Inflammatory macrophage treated with lipopolysaccharide for 4 hours (primary cell): ENCODE results near the gene PLPP6.
"Not testable (repeated sequence)": the region's sequence is repeated elsewhere in the genome, so short reads cannot be mapped to it uniquely, and the experiment has no call there.

Experiments
- DNase-seq: peaks from one replicate; pipeline ENCODE4 v3.0.0-alpha.2; 2020

Gene PLPP6

DNA sequence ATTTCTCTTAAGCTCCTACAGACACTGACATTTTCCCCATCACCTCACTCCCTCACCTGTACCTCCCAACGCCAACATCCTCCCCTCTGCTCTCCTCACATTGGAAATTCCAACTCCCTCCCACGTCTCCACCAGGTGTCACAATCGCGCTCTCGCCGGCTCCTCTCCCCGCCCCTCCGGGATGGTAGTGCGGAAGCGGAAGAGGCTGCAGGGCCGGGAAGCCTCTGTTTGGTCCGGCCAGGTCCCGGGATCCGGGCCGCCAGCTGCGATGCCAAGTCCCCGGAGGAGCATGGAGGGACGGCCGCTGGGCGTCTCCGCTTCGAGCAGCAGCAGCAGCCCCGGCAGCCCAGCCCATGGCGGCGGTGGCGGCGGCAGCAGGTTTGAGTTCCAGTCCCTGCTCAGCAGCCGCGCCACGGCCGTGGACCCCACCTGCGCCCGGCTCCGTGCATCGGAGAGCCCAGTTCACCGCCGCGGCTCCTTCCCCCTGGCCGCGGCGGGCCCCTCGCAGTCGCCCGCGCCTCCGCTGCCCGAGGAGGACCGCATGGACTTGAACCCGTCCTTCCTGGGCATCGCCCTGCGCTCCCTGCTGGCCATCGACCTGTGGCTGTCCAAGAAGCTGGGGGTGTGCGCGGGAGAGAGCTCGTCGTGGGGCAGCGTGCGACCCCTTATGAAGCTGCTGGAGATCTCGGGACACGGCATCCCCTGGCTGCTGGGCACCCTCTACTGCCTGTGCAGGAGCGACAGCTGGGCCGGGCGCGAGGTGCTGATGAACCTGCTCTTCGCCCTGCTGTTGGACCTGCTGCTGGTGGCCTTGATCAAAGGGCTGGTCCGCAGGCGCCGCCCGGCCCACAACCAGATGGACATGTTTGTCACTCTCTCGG is at the start of gene PLPP6:
Gene PLPP6 (plus strand): TSS at position 187 of the 881 bp plus-strand sequence. CDS start 82 bp downstream, at position 269.
- peak; percentile 85 for DNase-seq

DNA sequence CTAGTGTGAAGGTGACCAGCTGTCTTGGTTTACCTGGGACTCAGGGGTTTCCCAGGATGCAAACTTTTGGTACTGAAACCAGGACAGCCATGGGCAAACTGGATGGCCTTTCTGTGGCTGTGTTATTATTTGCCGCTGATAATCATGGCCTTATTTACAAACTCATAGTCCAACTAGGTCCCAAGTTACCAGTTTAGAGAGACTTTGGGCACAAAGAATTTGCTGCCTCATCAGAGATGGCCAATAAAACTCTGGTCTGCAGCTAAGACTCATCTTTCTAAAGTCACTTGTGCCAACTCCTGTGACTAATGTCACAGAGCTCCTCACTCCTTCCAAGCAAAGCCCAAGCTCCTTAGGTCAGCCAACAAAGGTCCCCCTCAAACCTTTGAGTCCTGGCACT is 47.5 kb upstream of the PLPP6 start:
- no peak for DNase-seq

GRCh38 chr9:4615251-4615650 is 46.8 kb upstream of the PLPP6 start:
- DNase-seq, result no peak

GRCh38 chr9:4615778-4616177 is 46.3 kb upstream of the PLPP6 start:
- no peak for DNase-seq

GRCh38 chr9:4617752-4618151 is 44.3 kb upstream of the PLPP6 start:
- DNase-seq, result no peak

- peak; percentile 30 for DNase-seq
Measured at GRCh38 chr9:4618700-4619099, 43.4 kb upstream of the PLPP6 start.

DNA sequence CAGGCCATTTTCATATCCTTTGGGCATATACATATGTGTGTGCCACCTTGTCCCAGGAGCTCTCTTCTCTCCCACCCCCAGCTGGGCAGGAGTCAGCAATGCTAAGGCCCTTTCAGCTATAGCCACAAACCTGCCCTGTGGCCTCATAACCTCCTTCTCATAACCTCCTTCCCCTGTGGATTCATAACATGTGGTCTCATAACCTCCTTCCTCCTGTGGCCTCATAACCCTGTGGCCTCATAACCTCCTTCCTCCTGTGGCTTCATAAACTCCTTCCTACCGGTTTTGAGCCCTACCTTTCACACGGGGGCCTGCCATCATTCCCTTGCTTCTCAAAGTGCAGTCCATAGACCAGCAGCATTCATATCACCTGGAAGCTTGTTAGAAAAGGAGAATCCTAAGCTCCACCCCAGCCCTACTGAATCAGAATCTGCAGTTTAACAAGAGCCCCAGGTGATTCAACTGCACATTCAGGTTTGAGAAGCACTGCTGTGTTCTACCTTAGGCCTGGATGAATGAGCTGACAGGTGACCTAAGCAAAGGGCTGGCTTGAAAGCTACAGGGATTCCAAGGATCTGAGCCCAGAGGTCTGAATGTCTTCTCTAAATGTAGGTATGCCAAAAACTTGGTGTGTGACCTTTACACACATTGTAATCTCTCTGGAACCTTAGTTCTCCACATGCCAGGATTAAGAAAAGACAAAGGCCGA is 41.9 kb upstream of the PLPP6 start:
- DNase-seq, result no peak

GRCh38 chr9:4620881-4621555 is 41.1 kb upstream of the PLPP6 start:
- no peak for DNase-seq

GRCh38 chr9:4622016-4622415 is 40.1 kb upstream of the PLPP6 start:
- no peak for DNase-seq

- DNase-seq, result no peak
Measured at GRCh38 chr9:4630836-4631235, 31.3 kb upstream of the PLPP6 start.

DNA sequence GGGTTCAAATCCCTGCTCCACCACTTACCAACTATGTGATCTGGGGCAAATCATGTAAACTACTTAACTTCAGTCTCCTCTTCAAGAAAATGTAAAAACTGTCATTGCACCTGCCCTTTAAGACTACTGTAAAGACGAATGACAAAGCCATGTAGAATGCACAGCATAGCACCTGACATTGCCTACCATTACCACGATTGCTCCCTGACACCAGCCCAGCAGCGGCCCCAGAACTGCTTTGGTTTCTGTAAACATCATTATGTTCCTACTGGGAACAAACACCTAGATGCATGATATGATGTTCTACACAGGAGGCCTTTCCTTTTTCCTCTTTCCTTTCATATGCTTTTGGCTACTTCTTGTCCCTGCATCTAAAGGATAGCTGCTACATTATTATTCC is 23.1 kb upstream of the PLPP6 start:
- no peak for DNase-seq

- no peak for DNase-seq
Measured at GRCh38 chr9:4639420-4639819, 22.7 kb upstream of the PLPP6 start.

GRCh38 chr9:4640027-4640426 is 22.1 kb upstream of the PLPP6 start:
- no peak for DNase-seq

GRCh38 chr9:4642351-4642750 is 19.7 kb upstream of the PLPP6 start:
- DNase-seq, result no peak

DNA sequence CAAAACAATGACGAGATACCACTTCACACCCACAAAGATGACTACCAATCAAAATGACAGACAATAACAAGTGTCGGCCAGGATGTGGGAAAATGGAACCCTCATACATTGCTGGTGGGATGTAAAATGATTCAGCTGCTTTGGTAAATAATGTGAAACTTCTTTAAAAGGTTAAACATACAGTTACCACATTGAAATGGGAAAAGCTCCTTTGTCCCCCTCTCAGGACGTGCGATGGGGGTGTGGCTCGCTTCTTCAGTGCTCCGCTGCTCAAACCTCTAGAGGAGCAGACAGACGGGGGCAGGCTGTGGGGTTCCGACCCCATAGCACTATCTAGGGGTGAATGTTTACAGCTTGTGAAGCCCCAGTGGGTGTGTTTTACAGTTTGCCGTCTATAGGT is 8.0 kb upstream of the PLPP6 start:
- no peak for DNase-seq

GRCh38 chr9:4654538-4654937 is 7.6 kb upstream of the PLPP6 start:
- no peak for DNase-seq

DNA sequence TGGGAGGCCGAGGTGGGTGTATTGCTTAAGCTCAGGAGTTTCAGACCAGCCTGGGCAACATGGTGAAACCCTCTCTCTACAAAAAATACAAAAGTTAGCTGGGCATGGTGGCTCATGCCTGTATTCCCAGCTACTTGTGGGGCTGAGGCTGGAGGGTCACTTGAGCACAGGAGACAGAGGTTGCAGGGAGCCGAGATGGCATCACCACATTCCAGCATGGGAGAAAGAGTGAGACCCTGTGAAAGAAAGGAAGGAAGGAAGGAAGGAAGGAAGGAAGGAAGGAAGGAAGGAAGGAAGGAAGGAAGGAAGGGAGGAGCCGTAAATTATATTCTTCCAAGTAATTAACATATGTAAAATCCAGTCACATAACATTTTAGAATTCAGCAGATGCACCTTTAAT is 5.9 kb upstream of the PLPP6 start:
- DNase-seq, result not testable (repeated sequence)

GRCh38 chr9:4656621-4657020 is 5.5 kb upstream of the PLPP6 start:
- no peak for DNase-seq

- no peak for DNase-seq
Measured at GRCh38 chr9:4657426-4658159, 4.5 kb upstream of the PLPP6 start.

DNA sequence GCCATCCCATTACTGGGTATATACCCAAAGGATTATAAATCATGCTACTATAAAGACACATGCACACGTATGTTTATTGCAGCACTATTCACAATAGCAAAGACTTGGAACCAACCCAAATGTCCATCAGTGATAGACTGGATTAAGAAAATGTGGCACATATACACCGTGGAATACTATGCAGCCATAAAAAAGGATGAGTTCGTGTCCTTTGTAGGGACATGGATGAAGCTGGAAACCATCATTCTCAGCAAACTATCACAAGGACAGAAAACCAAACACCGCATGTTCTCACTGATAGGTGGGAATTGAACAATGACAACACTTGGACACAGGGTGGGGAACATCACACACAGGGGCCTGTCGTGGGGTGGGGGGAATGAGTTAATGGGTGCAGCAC is 1.4 kb upstream of the PLPP6 start:
- DNase-seq, result not testable (repeated sequence)

DNA sequence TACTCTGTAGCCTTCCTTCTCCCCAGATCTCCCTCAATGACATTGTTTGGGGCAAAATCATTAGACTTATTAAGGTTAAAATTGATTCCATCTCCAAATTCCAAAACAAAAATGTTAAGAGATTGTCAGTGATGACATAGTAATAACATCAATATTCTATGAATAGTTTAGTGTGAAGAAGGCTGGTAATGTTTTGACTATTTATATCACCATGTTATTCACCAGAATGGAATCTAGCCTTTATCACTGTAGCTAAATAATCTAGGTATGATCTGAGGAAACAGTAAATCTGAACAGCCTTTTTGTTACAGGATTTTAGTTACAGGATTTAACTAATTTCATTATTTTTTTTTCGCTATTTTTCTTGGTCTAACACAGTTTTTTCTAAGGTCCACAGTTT is 929 bp upstream of the PLPP6 start:
- DNase-seq, result no peak

DNA sequence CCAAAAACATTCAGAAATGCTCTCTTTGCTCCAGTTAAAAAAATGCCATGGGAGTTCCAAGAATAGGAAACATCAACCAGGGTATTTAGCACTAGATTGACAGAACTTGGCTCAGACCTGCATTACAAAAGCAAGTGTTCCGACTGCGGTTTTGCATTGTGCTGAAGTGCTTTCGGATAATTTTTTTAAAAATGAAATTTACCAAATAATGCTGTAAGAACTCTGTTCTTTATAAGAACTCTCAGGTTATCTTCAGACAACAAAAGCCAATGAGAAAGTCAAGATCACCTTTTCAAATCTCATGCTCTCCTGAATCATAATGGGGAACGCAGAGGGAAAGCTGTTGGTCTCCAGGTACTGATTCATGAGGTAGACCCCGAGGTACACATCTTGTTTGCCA is 483 bp upstream of the PLPP6 start:
- DNase-seq, result no peak
